Activated naive CD4-positive, alpha-beta T cell treated with anti-CD3 and anti-CD28 coated beads, Interleukin-2, amount 50 U/mL, for 72 hours (primary cell): ENCODE data around the gene MACROD2. TPM values are rescaled to one million over a fixed set of nuclear protein-coding genes. Genes with fewer than 3 reads are reported as not detected.
"Not testable (repeated sequence)": the region's sequence is repeated elsewhere in the genome, so short reads cannot be mapped to it uniquely, and the experiment has no call there.

Source experiments
- ATAC-seq, 2 donors: fragments of 150-1000 bp; cut with Tn5 transposase; 2 replicates each; pipeline ENCODE4 v1.10.0; 2021; ENCODE audit warnings: mild to moderate bottlenecking in 2 of 2, moderate library complexity in 2 of 2
- DNase-seq, 2 donors: peaks; one replicate each; pipeline ENCODE4 v3.0.0; 2021 to 2022; ENCODE audit warnings: low spot score in 2 of 2
- H3K27ac Mint-ChIP-seq, 2 donors: one replicate each; pipeline ENCODE4 v1.8.0; 2022; ENCODE audit warnings: mild to moderate bottlenecking in 2 of 2, mixed read lengths in 2 of 2
- H3K36me3 Mint-ChIP-seq, 2 donors: one replicate each; pipeline ENCODE4 v1.8.0; 2022; ENCODE audit warnings: mixed read lengths in 2 of 2
- H3K9me3 Mint-ChIP-seq, 2 donors: one replicate each; pipeline ENCODE4 v1.8.0; 2022; ENCODE audit warnings: mixed read lengths in 2 of 2
- total RNA-seq, 2 donors: library from RNA; stranded (reverse); gene quantifications; one replicate each; pipeline ENCODE4 v1.2.3, GENCODE V29; 2022

Gene MACROD2
- total RNA-seq, 2 donors from 2014 or later, result not detected

DNA sequence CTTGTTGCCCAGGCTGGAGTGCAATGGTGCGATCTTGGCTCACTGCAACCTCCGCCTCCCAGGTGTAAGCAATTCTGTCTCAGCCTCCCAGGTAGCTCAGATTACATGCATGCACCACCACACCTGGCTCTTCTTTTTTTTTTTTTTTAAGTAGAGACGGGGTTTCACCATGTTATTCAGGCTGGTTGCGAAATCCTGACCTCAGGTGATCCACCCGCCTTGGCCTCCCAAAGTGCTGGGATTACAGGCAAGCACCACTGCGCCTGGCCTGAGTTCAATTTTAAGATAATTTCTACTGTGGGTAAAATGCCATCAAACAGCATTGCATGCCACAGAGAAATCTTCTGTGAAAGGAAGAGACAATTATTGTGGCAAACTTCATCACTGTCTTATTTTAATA lies 1944.8 kb downstream of the MACROD2 start:
- ATAC-seq (no peak), DNase-seq (no peak)
- Mint-ChIP-seq H3K9me3 (peaks cover 9 to 11% of the 10 kb centered on the region in 2 donors), H3K27ac (no peak overlapping the region), H3K36me3 (no peaks in the 10 kb centered on the region)

DNA sequence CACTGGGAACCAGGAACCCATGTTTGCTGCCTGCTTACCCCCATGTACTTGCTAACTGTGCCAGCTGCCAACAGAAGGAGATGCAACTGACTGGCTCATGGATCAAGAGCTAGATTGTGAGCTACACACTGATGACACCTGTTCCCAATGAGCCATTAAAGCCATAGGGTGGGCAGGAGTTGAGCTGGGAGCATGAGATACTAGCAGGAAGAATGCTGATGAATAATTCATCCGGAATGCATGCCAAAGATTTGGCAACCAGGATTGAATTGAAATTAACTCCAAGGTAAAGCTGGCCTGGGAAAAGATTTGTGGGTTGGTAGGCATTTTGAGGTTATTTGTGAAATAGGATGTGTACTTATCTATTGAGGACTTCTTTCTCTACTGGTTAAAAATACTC lies 1946.8 kb downstream of the MACROD2 start:
- no peak overlapping the region for H3K27ac Mint-ChIP-seq
- no peak for DNase-seq

DNA sequence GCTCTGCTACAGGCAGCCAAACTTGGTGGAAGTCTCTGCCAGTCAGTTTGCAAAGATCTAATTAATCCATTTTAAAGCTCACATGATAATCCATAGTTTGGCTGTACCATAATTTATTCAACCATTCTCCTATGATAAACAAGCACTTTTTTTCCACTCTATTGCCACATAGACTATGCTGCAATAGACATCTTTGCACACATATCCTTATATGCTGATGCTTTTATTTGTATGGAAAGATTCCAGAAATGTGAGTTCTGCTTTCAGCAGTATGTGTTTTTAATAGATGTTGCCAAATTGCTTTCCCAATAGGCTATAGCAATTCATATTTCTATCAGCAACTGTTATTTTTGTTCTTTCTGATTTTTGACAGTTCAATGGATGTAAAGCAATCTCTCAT lies 1950.0 kb downstream of the MACROD2 start:
- ATAC-seq (no peak), DNase-seq (no peak)
- no peak overlapping the region for H3K27ac Mint-ChIP-seq
- H3K9me3 Mint-ChIP-seq, result no peaks in the 10 kb centered on the region
- H3K36me3 Mint-ChIP-seq, result no peaks in the 10 kb centered on the region

More for the DNA sequence above, 1946.8 kb downstream of the MACROD2 start:
- Mint-ChIP-seq H3K9me3 (peaks cover 9 to 11% of the 10 kb centered on the region in 2 donors), H3K36me3 (no peaks in the 10 kb centered on the region)
- ATAC-seq, result no peak

DNA sequence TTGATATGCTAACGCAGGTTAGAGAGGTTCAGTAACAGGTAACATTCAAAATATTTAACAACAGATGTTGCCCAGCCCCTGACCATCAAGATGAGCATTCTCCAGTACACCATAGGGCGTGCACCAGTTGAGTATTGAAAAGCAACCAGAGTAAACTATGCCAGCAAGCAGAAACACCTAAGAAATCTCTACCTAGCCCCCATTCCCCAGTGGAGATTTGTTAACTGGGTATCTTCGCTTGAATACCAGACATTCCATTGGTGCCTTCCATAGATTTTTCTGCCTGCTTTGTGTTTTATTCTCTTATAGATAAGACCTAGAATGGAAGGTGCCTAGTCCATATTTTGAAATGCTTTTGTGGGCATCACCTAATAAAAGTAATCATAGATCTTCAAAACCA lies 1954.1 kb downstream of the MACROD2 start:
- Mint-ChIP-seq H3K27ac (no peak overlapping the region), H3K9me3 (peaks cover 10 to 15% of the 10 kb centered on the region in 2 donors), H3K36me3 (no peaks in the 10 kb centered on the region)
- DNase-seq (no peak), ATAC-seq (no peak)

DNA sequence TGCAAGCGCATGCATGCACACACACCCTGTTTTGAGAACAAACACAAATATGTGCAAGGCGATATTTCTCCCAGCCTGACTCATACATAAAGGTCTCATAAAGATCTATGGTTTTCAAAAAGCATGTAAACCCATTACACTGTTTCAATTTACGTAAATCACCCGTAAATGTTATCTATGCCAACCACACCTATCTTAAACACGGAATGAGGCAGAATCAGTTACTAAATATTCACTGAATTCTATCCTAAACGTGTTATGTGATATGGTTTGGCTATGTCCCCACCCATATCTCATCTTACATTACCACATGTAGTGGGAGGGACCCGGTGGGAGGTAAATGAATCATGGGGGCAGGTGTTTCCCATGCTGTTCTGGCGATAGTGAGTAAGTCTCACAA lies 1956.3 kb downstream of the MACROD2 start:
- no peak for DNase-seq
- no peak for ATAC-seq
- Mint-ChIP-seq H3K36me3 (no peaks in the 10 kb centered on the region), H3K27ac (no peak overlapping the region), H3K9me3 (peaks cover 15% of the 10 kb centered on the region in 2 donors)

DNA sequence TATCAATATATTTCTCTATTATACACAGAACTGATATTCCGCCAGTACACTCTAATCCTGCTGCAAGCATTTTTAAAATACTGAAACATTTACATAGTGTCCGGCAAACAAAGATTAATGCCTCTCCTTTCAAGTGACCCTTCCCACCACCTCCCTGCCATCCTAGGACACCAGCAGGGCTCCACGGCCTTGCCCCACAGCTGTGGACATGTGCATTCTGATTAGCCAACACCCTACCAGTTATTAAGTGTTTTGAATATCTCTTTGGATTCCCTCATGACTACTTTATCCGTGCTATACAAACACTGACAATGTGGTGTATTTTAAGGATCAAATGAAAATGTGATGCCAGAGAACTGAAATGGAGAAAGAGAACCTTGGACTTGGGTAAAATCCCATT lies 1962.8 kb downstream of the MACROD2 start:
- Mint-ChIP-seq H3K9me3 (peaks cover 4 to 12% of the 10 kb centered on the region in 2 donors), H3K36me3 (no peaks in the 10 kb centered on the region), H3K27ac (no peak overlapping the region)
- no peak for ATAC-seq
- no peak for DNase-seq

DNA sequence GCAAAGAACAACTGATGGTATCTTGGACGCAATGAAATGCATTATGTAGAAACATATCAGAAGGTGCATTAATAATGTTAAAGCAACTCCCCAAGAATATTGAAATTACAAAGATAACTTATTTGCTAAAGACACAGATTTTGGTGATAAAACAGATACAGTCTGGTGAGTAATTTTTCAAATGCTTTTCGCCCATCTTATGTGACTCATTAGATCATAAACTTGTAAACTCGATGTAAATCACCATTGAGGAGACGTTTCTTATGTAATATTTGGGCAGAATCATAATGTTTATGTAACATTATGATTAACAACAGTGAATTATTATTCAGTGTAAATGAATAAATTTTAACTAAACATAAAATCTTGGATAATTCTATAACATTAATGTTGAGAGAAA lies 1969.8 kb downstream of the MACROD2 start:
- DNase-seq (no peak), ATAC-seq (no peak)
- Mint-ChIP-seq H3K36me3 (no peaks in the 10 kb centered on the region), H3K9me3 (peaks cover 0 to 8% of the 10 kb centered on the region in 2 donors), H3K27ac (no peak overlapping the region)

DNA sequence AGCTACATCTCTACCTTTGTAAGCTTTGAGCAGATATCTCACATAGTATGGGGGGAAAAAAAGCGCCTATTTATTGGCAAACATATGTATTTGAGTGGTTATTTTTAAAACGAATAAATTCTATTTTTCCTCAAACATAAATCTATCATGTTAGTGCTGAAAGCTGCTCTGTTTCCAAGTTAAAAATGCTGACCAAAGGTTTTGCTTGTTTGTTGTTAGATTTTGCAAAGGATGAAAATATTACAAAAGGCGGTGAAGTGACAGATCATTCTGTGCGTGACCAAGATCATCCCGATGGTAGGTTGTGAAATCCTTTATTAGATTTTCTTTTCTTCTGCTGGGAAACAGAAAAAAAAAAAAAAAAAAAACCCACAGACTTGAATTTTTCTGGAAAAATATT lies 1972.0 kb downstream of the MACROD2 start:
- Mint-ChIP-seq H3K27ac (no peak overlapping the region), H3K36me3 (peaks cover 0 to 11% of the 10 kb centered on the region in 2 donors), H3K9me3 (peaks cover 13 to 15% of the 10 kb centered on the region in 2 donors)
- ATAC-seq (no peak), DNase-seq (no peak)

DNA sequence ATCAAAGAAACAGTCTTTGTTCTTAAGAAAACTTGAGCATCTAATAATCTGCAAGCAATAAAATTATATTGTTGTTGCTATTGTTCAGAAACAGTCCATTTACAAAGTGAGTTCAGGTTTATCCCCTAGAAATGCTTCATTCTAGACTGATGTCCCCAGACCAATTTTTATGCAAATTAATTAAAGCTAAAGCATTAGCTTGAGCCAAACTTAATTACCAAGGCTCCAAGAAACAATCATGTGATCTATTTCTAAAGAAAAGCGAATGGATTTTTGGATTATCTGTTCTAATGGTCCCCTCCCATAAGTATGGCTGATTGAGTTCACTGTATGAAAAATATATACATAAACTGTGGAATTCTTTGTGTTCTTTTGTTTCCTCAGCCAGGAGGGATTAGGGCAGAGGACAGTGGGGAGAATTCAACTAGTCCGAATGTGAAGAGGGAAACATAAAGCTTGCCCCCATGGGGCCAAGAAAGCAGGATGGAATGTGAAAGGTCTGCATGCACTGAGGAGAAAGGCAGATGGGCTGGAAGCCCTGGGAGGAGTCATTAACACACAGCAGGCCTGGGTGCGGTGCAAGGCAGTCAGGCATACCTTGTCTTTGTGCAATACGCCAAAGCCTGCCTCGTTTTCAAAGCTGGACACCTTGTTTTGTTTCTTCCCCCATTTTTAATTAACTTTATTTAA lies 1980.9 kb downstream of the MACROD2 start:
- no peak overlapping the region for H3K27ac Mint-ChIP-seq
- peaks cover 0 to 11% of the 10 kb centered on the region in 2 donors for H3K36me3 Mint-ChIP-seq
- no peak for DNase-seq
- peaks cover 16 to 17% of the 10 kb centered on the region in 2 donors for H3K9me3 Mint-ChIP-seq
- no peak for ATAC-seq

DNA sequence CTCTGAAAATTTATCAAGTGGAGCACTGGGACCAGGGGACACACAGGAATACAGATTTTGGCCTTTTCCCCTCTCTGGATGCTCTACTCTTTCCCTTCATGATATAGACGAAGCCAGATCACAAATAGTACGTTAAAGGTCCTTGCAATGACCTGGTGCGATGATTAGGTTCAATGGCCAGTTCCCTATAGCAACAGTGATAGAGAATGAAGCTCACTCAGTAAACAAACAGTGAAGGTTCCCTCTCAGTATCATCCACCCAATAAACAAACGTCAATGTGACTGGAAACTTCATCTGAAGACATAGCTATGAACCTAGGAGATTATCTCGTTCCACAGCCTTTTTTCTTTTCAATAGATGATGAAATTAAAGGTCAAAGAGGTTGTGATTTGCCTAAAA lies 1981.7 kb downstream of the MACROD2 start:
- ATAC-seq, result no peak
- no peak for DNase-seq
- Mint-ChIP-seq H3K9me3 (peaks cover 7 to 9% of the 10 kb centered on the region in 2 donors), H3K36me3 (peaks cover 0 to 3% of the 10 kb centered on the region in 2 donors), H3K27ac (no peak overlapping the region)

DNA sequence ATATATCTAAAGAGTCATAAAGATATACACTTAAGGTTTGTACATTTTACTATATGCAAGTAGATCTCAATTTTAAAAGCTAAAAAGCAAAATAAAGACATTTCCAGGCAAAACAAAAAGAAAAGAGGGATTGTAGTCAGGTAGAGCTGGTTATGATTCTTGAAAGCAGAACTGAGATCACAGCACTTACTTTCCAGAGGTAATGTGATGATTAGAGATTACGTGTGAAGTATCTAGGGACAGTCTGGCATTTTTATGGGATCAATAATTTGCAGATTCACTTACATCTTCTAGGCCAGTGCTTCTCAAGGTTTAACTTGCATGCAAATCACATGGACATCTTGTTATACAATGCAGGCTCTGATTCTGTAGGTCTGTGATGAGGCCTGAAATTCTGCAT lies 1982.4 kb downstream of the MACROD2 start:
- Mint-ChIP-seq H3K27ac (no peak overlapping the region), H3K9me3 (peaks cover 4% of the 10 kb centered on the region in 2 donors), H3K36me3 (no peaks in the 10 kb centered on the region)
- DNase-seq (no peak), ATAC-seq (no peak)

DNA sequence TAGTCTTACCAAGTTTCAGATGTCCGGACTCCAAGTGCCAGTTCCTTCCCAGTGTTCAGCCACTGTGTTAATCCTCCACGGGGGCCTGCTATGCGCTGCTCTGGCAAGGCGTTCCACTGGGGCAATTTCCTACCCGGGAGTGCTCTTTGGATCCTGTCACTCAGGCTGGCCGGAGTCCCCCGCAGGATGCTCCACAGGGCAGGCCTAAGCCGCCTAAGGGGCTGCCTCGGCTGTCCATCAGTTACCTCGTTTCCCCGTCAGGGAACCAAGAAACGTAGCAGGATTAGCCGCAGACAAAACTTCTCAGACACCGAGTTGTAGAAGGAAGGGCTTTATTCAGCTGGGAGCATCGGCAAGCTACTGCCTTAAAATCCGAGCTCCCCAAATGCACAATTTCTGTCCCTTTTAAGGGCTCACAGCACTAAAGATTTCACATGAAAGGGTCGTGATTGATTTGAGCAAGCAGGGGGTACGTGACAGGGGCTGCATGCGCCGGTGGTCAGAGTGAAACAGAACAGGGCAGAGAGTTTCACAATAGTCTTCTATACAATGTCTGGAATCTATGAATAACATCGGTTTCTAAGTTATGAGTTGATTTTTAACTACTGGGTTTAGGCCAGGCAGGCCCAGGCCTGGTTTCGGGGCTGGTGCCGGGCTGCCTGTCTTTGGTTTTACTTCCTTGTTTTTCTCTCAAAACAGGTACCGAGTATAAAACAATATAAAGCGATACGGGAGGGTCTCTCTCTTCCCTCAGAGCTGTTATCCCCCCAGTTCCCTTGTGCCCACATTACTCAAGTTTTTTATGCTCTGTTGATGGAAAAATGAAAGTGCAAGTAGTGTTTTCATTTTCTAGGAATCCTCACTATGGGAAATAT lies 1990.4 kb downstream of the MACROD2 start:
- not testable (repeated sequence) for ATAC-seq, DNase-seq, H3K36me3 Mint-ChIP-seq, H3K27ac Mint-ChIP-seq, H3K9me3 Mint-ChIP-seq

DNA sequence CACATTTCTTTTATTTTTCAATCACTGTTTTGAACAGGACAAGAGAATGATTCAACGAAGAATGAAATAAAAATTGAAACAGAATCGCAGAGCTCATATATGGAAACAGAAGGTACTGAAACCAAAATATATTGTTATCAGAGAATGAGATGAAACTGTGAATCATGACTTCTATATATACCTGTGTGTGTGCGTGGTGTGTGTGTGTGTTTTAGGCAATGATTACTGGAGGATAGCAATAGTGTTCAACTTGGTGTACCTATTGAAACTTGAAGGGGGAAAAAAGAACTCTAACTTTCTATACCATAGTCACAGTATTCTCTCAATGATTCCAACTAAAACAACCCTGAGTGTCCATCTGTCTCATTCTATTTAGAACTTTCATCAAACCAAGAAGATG lies 1991.4 kb downstream of the MACROD2 start:
- DNase-seq (no peak), ATAC-seq (no peak)
- H3K9me3 Mint-ChIP-seq, result no peaks in the 10 kb centered on the region
- no peak overlapping the region for H3K27ac Mint-ChIP-seq
- H3K36me3 Mint-ChIP-seq, result no peaks in the 10 kb centered on the region

DNA sequence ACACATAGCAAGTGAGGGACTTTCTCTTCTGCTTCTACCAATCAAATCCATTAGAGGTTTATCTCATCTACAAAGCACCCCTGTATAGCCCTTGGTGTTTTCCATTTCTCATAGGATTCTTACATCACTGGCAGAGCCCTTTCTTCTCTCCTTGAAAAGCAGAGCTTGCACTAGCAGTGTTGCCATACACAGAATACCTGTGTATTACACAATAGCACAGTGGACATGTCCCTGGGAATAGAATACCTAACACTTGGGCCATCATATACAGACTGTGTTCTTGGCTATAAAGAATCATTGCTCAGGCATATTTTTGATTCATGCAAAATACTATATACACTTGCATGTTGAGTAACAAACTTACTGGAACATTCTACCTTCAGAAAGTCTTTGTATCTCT lies 1996.0 kb downstream of the MACROD2 start:
- Mint-ChIP-seq H3K27ac (no peak overlapping the region), H3K9me3 (peaks cover 0 to 5% of the 10 kb centered on the region in 2 donors)
- no peak for ATAC-seq

DNA sequence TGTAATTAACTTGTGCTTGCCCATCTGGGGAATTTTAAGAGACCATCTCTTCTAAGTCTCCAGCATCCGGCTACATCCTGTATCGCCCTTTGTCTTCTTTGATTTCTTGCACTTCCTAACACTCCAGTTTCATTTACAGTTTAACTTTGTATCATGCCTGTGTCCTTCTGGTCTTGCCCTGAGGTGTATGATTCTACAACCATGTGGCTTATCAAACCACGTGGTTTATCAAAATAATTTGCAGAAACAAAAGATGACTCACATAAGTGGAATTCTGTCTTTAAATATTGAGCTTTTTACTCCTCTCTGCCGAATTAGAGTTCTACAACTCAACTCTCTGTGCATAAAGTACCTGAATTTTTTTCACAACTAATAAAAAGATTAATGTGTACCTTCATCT lies 1997.2 kb downstream of the MACROD2 start:
- H3K9me3 Mint-ChIP-seq, result peaks cover 6 to 10% of the 10 kb centered on the region in 2 donors
- peaks cover 0 to 3% of the 10 kb centered on the region in 2 donors for H3K36me3 Mint-ChIP-seq
- ATAC-seq (no peak), DNase-seq (no peak)
- no peak overlapping the region for H3K27ac Mint-ChIP-seq

More for the DNA sequence above, 1996.0 kb downstream of the MACROD2 start:
- no peak for DNase-seq
- H3K36me3 Mint-ChIP-seq, result no peaks in the 10 kb centered on the region

DNA sequence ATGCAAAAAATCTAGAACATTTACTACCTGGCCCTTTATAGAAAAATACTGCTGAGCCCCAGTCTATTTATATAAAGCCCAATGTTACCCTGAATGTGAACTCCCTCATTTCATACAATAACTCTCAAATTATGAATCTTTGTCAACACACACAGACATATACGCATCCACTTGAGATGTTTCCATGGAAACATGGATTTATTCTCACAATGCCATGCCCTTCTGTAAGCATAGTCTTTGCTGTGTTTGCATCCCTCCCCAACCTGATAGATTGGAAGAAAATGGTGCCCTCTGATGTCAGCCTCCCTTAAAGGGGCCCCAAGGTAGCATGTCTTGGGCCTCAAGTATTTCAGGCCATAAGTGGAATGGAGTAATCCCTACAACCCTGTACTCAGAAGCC lies 2004.8 kb downstream of the MACROD2 start:
- H3K9me3 Mint-ChIP-seq, result peaks cover 19 to 34% of the 10 kb centered on the region in 2 donors
- no peak for ATAC-seq

DNA sequence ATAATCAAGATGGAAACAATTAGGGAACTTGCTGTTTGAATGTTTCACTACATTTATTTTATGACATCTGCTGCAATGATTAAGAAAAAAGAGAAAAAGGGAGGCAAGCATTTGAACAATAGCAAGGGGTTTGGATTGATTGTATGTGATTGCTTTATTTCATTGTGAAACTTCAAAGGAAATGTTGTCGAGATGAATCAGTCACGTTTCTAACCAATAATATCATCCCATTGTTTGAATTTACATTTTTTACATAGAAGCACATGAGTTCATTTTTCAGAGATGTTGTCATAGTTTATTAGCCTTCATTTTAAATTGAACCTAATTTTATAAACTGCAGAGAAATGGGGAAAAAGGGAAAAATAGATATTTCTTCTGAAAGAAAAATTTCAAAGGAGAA lies 2006.0 kb downstream of the MACROD2 start:
- Mint-ChIP-seq H3K9me3 (peaks cover 19 to 34% of the 10 kb centered on the region in 2 donors), H3K27ac (no peak overlapping the region), H3K36me3 (peaks cover 8 to 9% of the 10 kb centered on the region in 2 donors)
- DNase-seq, result no peak
- no peak for ATAC-seq

More for the DNA sequence above, 2004.8 kb downstream of the MACROD2 start:
- no peak for DNase-seq
- Mint-ChIP-seq H3K36me3 (peaks cover 8 to 9% of the 10 kb centered on the region in 2 donors), H3K27ac (no peak overlapping the region)
